Epithelial cell of alveolus of lung (primary cell): ENCODE data around the gene BUD23. TPM values are rescaled to one million over a fixed set of nuclear protein-coding genes. Genes with fewer than 3 reads are reported as not detected.

ENCODE experiments used
- total RNA-seq: library from RNA; depleted of rRNA; stranded (reverse); fragments of >200 nt; gene quantifications from 2 replicates; pipeline ENCODE4 v1.2.1, GENCODE V29; 2015

Gene BUD23
- 46.1 and 73.8 TPM in 2 replicates for total RNA-seq

DNA sequence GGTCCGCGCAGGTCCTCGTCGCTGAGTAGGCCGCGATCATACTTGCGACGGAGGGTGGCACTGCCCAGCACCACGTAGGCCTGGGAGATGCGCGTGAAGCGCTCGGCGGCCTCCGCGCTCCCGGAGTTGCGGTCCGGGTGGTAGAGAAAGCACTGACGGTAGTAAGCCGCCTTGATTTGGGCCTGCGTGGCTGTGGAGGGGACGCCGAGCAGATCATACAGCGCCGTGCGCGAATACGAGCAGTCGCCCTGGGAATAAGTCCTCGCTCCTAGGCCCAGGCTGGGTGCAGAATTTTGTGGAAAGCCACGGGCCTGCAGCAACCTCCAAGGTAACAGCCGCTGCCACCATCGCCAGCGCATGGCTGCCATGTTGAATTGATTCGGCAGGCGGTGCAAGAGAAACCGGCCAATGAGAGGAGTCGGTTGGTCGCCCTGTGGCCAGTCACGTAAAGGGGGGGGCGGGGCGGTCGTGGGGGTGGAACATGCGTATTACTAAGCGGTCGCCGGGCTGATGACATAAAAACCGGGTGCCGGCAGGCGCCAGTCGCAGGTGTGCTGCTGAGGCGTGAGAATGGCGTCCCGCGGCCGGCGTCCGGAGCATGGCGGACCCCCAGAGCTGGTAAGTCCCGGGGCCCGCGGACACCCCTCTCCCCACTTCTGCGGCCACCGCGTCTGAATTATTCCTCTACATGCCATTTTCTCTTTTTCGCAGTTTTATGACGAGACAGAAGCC, at the start of gene BUD23, which contains the start of gene DNAJC30:
Gene BUD23 (plus strand): TSS at position 542 of the 732 bp plus-strand sequence. CDS start 29 bp downstream, at position 571.
Gene DNAJC30 (minus strand): TSS at position 398 of the 732 bp plus-strand sequence. CDS start 30 bp downstream, at position 368.

GRCh38 chr7:73667344-73668102, 15.9 kb upstream of the BUD23 start, which contains the start of gene VPS37D:
Gene VPS37D (plus strand): TSS chr7:73667831. CDS start chr7:73667959, 128 bp downstream.

GRCh38 chr7:73718905-73719805, 35.8 kb downstream of the BUD23 start, which contains the start of gene STX1A:
Gene STX1A (minus strand): TSS chr7:73719669. CDS start chr7:73719631, 38 bp downstream.

GRCh38 chr7:73738612-73739386, 55.4 kb downstream of the BUD23 start, which contains the start of gene ABHD11:
Gene ABHD11 (minus strand): TSS chr7:73738802. CDS start chr7:73738770, 32 bp downstream.

Other genes starting within 250 kb of the BUD23 start
- 0.91 and 3.0 TPM in 2 replicates for gene FZD9, start 249.8 kb upstream of the BUD23 start, total RNA-seq
- gene BAZ1B, start 161.3 kb upstream of the BUD23 start, total RNA-seq = 39.4 and 42.8 TPM in 2 replicates
- 42.0 and 45.7 TPM in 2 replicates for gene BCL7B, start 125.9 kb upstream of the BUD23 start, total RNA-seq
- gene TBL2, start 105.0 kb upstream of the BUD23 start, total RNA-seq = 65.8 and 76.7 TPM in 2 replicates
- 2.3 TPM in 1 of 2 replicates, not detected in the other for gene MLXIPL, start 59.1 kb upstream of the BUD23 start, total RNA-seq
- gene VPS37D, start 15.8 kb upstream of the BUD23 start, total RNA-seq = 5.4 and 5.8 TPM in 2 replicates
- gene DNAJC30, start 144 bp upstream of the BUD23 start, total RNA-seq = 6.3 and 7.6 TPM in 2 replicates
- 2.5 and 9.3 TPM in 2 replicates for gene STX1A, start 36.1 kb downstream of the BUD23 start, total RNA-seq
- 9.3 and 19.0 TPM in 2 replicates for gene ABHD11, start 55.2 kb downstream of the BUD23 start, total RNA-seq
- gene CLDN3, start 86.7 kb downstream of the BUD23 start, total RNA-seq = not detected in 2 replicates
- gene CLDN4, start 147.4 kb downstream of the BUD23 start, total RNA-seq = 3.2 and 5.2 TPM in 2 replicates
- 8.1 and 11.4 TPM in 2 replicates for gene METTL27, start 158.9 kb downstream of the BUD23 start, total RNA-seq
- gene TMEM270, start 177.6 kb downstream of the BUD23 start, total RNA-seq = not detected in 2 replicates